DOHH2 (cell line): Measurements from ENCODE around the gene COPS3.

ENCODE experiments used
- H3F3A ChIP-seq: fragments of 200-600 bp; sonication (generic), shearing (Covaris generic); 2 replicates; pipeline ENCODE4 v1.6.0; 2016; ENCODE audit warnings: antibody characterized with exemption, mild to moderate bottlenecking; ENCODE audit not compliant: control insufficient read depth, insufficient read depth
- H3K27ac ChIP-seq: fragments of 200-600 bp; sonication (generic); 2 replicates; pipeline ENCODE4 v1.5.1; 2014; ENCODE audit warnings: low read depth, mild to moderate bottlenecking, low read length, moderate library complexity
- H3K27me3 ChIP-seq: fragments of 200-600 bp; sonication (generic); 2 replicates; pipeline ENCODE4 v1.6.1; 2014; ENCODE audit warnings: mild to moderate bottlenecking, low read length, mixed read lengths; ENCODE audit not compliant: control insufficient read depth
- H3K36me3 ChIP-seq: fragments of 200-600 bp; sonication (generic); 2 replicates; pipeline ENCODE4 v1.6.1; 2014; ENCODE audit warnings: mild to moderate bottlenecking, low read length, moderate library complexity, mixed read lengths; ENCODE audit not compliant: control insufficient read depth
- H3K4me1 ChIP-seq: fragments of 200-600 bp; sonication (generic); 2 replicates; pipeline ENCODE4 v1.6.1; 2014; ENCODE audit warnings: mild to moderate bottlenecking, low read length, mixed read lengths; ENCODE audit not compliant: control insufficient read depth
- H3K4me2 ChIP-seq: fragments of 200-600 bp; sonication (generic); 2 replicates; pipeline ENCODE4 v1.6.0; 2014; ENCODE audit warnings: mild to moderate bottlenecking, low read length, moderate library complexity
- H3K4me3 ChIP-seq: fragments of 200-600 bp; sonication (generic); 2 replicates; pipeline ENCODE4 v1.5.1; 2014; ENCODE audit warnings: mild to moderate bottlenecking, low read length, mixed read lengths
- H3K79me2 ChIP-seq: fragments of 200-600 bp; sonication (generic); 2 replicates; pipeline ENCODE4 v1.6.1; 2014; ENCODE audit warnings: mild to moderate bottlenecking, low read length, mixed read lengths; ENCODE audit not compliant: control insufficient read depth
- H3K9me2 ChIP-seq: fragments of 200-600 bp; sonication (generic); replicated peaks from 2 replicates; pipeline ENCODE4 v1.6.1; 2014; ENCODE audit warnings: mild to moderate bottlenecking, low read length, mixed read lengths; ENCODE audit not compliant: control insufficient read depth
- H3K9me3 ChIP-seq: fragments of 200-600 bp; sonication (generic); 2 replicates; pipeline ENCODE4 v1.6.1; 2014; ENCODE audit warnings: antibody characterized with exemption, low read length, mixed read lengths; ENCODE audit not compliant: control insufficient read depth, insufficient read depth
- H4K20me1 ChIP-seq: fragments of 200-600 bp; sonication (generic); 2 replicates; pipeline ENCODE4 v1.6.0; 2014; ENCODE audit warnings: low read depth, mild to moderate bottlenecking, antibody characterized with exemption, low read length, moderate library complexity; ENCODE audit not compliant: control insufficient read depth, insufficient read depth
- CTCF ChIP-seq: fragments of 200-600 bp; sonication (generic); IDR thresholded peaks from one replicate; pipeline ENCODE4 v1.5.1; 2014; ENCODE audit warnings: antibody characterized with exemption, mild to moderate bottlenecking, low read depth, low read length; ENCODE audit not compliant: poor library complexity, severe bottlenecking
- EZH2phosphoT487 ChIP-seq: fragments of 200-600 bp; sonication (generic); IDR thresholded peaks from 2 replicates; pipeline ENCODE4 v1.6.1; 2017; ENCODE audit warnings: borderline replicate concordance, mild to moderate bottlenecking, antibody characterized with exemption, low read length, moderate library complexity, mixed read lengths

Gene COPS3

GRCh38 chr17:17322516-17323510 lies 41.8 kb upstream of the COPS3 start:
- Histone ChIP-seq H3K4me2 (no peak overlapping the region), H3K4me3 (no peak overlapping the region), H3K36me3 (no peaks in the 10 kb centered on the region), H3K27me3 (no peaks in the 10 kb centered on the region), H3K27ac (no peak overlapping the region), H3F3A (no peaks in the 10 kb centered on the region), H4K20me1 (no peaks in the 10 kb centered on the region; the same call in 1 of the 2 replicates), H3K9me3 (no peaks in the 10 kb centered on the region), H3K4me1 (no peaks in the 10 kb centered on the region), H3K9me2 (no peaks in the 10 kb centered on the region), H3K79me2 (no peaks in the 10 kb centered on the region)
- TF ChIP-seq EZH2phosphoT487 (no peak), CTCF (no peak)

GRCh38 chr17:17321356-17322025 lies 40.4 kb upstream of the COPS3 start:
- no peaks in the 10 kb centered on the region for H3K27me3 ChIP-seq
- no peaks in the 10 kb centered on the region; the same call in 1 of the 2 replicates for H4K20me1 ChIP-seq
- no peak overlapping the region for H3K27ac ChIP-seq
- no peaks in the 10 kb centered on the region for H3K36me3 ChIP-seq
- H3F3A ChIP-seq: no peaks in the 10 kb centered on the region
- no peak overlapping the region for H3K4me2 ChIP-seq
- no peaks in the 10 kb centered on the region for H3K9me3 ChIP-seq
- H3K79me2 ChIP-seq: no peaks in the 10 kb centered on the region
- no peaks in the 10 kb centered on the region for H3K9me2 ChIP-seq
- TF ChIP-seq EZH2phosphoT487 (no peak), CTCF (no peak)
- H3K4me1 ChIP-seq: no peaks in the 10 kb centered on the region
- no peak overlapping the region for H3K4me3 ChIP-seq

GRCh38 chr17:17320911-17321220 lies 39.8 kb upstream of the COPS3 start:
- no peaks in the 10 kb centered on the region for H3K36me3 ChIP-seq

More at GRCh38 chr17:17320911-17321220, 39.8 kb upstream of the COPS3 start:
- Histone ChIP-seq H3K4me3 (no peak overlapping the region), H3K9me2 (no peaks in the 10 kb centered on the region), H3K27me3 (no peaks in the 10 kb centered on the region), H3K79me2 (no peaks in the 10 kb centered on the region), H3K27ac (no peak overlapping the region), H3K9me3 (no peaks in the 10 kb centered on the region), H4K20me1 (no peaks in the 10 kb centered on the region; the same call in 1 of the 2 replicates), H3K4me2 (no peak overlapping the region), H3F3A (no peaks in the 10 kb centered on the region), H3K4me1 (no peaks in the 10 kb centered on the region)
- TF ChIP-seq CTCF (no peak), EZH2phosphoT487 (no peak)
